Peyer's patch (tissue), 4 donors: ENCODE results near the gene TMEM72.

Experiments
- POLR2A ChIP-seq, 2 donors: fragments of 450-650 bp; IDR thresholded peaks; one replicate each; pipeline ENCODE4 v1.5.1; 2017; ENCODE audit warnings: antibody characterized with exemption in 2 of 2, mild to moderate bottlenecking in 2 of 2, moderate library complexity in 2 of 2
- TF ChIP-seq, protein P1 (sequence below), 6 experiments: fragments of 450-650 bp in 4 of 6; fragments of 200-600 bp in 2 of 6; sonication (generic) in 1 of 6; IDR thresholded peaks; one replicate each; pipeline ENCODE4 v1.5.1; 2017 to 2019; ENCODE audit warnings: antibody characterized with exemption in 6 of 6, mild to moderate bottlenecking in 3 of 6, moderate library complexity in 1 of 6

DNA sequence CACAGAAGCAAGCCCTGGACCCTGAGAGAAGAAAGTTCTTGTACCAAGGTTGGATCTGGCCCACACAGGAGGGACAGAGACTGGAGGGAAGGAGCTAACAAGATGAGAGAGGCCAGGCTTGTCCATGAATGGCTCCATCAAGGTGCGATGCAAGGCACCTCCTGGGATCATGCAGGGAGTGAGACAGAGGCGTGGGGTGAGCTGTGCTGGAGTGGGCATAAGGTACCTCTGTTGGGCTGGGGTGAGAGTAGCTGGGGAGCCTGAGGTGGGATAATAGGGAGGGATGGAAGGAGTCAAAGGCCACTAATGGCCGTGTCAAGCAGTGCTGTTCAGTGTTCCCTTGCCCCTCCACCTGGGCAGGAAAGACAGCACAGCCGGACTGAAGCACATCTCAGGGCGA lies 9.9 kb downstream of the TMEM72 start:
- TF ChIP-seq, protein P1, sequence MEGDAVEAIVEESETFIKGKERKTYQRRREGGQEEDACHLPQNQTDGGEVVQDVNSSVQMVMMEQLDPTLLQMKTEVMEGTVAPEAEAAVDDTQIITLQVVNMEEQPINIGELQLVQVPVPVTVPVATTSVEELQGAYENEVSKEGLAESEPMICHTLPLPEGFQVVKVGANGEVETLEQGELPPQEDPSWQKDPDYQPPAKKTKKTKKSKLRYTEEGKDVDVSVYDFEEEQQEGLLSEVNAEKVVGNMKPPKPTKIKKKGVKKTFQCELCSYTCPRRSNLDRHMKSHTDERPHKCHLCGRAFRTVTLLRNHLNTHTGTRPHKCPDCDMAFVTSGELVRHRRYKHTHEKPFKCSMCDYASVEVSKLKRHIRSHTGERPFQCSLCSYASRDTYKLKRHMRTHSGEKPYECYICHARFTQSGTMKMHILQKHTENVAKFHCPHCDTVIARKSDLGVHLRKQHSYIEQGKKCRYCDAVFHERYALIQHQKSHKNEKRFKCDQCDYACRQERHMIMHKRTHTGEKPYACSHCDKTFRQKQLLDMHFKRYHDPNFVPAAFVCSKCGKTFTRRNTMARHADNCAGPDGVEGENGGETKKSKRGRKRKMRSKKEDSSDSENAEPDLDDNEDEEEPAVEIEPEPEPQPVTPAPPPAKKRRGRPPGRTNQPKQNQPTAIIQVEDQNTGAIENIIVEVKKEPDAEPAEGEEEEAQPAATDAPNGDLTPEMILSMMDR (IDR thresholded peaks at IDR 0.05): no peak
- TF ChIP-seq POLR2A (IDR thresholded peaks at IDR 0.05): no peak
